Measurements from ENCODE around the gene NOL9.

GRCh38 chr1:6504887-6505286, 49.4 kb downstream of the NOL9 start:
- TF ChIP-seq YY1 (IDR thresholded peaks at IDR 0.05; ENCODE audit: insufficient read depth, insufficient read length): no peak
- TF ChIP-seq ZNF274 (IDR thresholded peaks at IDR 0.05; ENCODE audit: low read depth, low read length): no peak
- no peak for TF ChIP-seq SUZ12 (IDR thresholded peaks at IDR 0.05; ENCODE audit: extremely low read depth, insufficient read depth, insufficient read length)
